HG02798 (cell line): Measurements from ENCODE around the gene HAUS5.
"Not testable (repeated sequence)": the region's sequence is repeated elsewhere in the genome, so short reads cannot be mapped to it uniquely, and the experiment has no call there.

ENCODE experiments used
- ATAC-seq: cut with Tn5 transposase; IDR thresholded peaks from one replicate; pipeline ENCODE4 v1.9.1; 2021; ENCODE audit warnings: mild to moderate bottlenecking; ENCODE audit not compliant: unreplicated experiment, poor library complexity

Gene HAUS5, protein sequence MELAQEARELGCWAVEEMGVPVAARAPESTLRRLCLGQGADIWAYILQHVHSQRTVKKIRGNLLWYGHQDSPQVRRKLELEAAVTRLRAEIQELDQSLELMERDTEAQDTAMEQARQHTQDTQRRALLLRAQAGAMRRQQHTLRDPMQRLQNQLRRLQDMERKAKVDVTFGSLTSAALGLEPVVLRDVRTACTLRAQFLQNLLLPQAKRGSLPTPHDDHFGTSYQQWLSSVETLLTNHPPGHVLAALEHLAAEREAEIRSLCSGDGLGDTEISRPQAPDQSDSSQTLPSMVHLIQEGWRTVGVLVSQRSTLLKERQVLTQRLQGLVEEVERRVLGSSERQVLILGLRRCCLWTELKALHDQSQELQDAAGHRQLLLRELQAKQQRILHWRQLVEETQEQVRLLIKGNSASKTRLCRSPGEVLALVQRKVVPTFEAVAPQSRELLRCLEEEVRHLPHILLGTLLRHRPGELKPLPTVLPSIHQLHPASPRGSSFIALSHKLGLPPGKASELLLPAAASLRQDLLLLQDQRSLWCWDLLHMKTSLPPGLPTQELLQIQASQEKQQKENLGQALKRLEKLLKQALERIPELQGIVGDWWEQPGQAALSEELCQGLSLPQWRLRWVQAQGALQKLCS

DNA sequence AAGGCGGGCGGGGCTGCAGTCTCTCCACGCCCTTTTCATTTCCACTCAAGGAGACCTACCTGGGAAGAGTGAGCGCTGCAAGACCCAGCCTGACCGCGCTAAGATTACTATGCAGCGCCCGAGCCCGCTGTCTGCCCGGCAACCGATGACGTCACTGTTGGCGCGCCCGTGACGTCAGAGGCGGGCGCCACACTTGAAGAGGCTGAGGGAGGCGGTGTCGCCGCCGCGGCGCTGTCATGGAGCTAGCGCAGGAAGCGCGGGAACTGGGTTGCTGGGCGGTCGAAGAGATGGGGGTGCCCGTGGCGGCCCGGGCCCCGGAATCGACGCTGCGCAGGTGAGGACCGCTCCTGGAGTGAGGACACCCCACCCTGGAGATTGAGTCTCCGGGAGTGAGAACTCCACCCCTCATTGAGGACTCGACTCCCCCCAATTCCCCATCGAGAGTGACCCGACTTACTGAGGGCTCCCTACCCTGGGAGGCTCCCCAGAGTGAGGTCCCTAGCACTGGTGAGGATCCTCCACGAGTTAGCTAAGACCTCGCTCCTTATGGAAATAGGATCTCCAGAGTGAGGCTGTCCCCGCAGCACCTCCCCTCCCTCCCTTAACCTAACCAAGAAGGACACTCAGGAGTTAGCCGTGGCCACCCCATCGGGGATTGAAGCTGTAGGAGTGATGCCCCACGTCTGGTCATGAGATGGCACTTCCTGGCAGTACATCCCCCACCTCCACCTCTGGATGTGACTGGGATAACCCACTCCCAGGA is at the start of gene HAUS5:
Gene HAUS5 (plus strand): TSS at position 177 of the 763 bp plus-strand sequence. CDS start 60 bp downstream, at position 237.
- peak; percentile 93 for ATAC-seq

DNA sequence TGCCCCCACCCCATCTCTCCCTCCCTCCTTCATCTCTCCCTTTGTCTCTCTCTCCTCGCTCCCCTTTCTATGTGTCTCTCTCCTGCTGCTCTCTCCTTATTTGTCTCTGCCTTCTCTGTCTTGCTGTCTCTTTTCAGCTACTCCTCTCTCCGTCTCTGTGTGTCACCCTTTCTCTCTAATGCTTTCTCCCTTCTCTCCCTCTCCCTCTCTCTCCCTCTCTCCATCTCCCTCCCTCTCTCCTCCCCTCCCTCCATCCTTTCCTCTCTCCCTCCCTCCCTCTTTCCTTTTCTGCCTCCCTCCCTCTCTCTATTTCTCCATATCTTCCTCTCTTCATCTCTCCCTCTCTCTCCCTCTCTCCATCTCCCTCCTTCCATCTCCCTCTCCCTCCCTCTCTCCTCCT is 49.8 kb upstream of the HAUS5 start:
- no peak for ATAC-seq

DNA sequence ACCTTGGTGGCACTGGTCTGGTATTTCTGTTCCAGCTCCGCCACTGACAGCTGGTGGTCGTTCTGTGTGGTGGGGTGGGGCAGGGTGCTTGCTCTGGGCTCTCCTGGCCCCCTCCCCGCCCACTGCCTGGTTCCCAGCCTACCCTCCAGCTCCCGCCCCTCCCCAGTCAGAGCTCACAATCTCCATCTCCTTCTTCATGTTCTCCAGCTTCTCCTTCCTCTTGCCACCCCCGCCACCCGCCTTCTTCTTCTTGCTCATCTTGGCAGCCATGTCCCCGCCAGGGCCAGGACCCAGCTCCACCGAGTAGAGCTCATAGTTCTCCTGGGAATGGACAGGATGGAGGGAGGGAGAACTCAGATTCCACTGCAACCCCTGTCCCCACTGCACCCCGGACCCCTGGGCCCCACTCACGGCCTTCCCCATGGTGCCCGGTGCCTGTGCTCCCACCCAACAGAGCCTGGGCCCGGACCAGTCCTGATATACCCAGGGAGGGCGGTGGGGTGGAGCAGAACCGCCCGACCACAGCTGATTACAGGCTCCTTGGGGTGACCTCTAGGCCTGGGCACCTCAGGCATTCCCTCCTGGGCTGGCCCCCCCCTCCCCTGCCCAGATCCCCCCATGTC is 49.2 kb upstream of the HAUS5 start, which contains the start of gene ATP4A:
Gene ATP4A (minus strand): TSS at position 452 of the 623 bp plus-strand sequence. CDS start 29 bp downstream, at position 423.
- no peak for ATAC-seq

DNA sequence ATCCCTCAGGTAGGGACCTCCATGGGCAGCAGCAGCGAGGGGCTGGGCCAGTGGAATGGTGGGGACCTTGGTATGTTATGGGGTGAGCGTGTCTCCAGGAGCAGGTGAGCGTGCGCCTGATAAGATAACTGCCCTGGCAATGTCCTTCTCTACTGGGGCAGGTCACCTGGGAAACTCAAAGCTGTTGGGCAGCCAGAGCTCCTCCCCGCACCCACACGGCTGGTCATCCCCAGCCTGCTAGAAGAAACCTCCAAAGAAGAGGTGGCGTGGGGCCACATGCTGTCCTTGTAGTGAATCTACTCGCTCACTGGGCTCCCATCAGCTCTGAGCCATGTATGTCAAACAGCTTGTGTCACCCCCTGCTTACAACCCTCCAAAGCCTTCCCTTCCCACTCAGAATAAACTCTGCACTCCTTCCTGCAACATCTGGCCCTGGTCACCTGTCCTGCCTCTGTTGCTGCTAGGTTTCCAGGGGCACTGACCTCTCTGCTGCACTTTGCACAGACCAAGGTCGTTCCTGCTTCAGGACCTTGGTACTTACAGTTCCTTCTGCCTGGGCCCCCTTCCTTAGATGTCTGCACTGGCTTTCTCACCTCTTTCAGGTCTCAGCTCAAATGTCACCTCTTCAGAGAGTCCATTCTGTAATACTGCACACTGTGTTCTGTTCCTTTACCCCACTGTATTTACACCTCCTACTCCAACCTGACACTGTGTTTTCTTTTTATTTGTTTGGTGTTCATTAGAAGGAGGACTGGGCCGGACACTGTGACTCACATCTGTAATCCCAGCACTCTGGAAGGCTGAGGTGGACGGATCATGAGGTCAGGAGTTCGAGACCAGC is 47.3 kb upstream of the HAUS5 start:
- ATAC-seq = no peak

DNA sequence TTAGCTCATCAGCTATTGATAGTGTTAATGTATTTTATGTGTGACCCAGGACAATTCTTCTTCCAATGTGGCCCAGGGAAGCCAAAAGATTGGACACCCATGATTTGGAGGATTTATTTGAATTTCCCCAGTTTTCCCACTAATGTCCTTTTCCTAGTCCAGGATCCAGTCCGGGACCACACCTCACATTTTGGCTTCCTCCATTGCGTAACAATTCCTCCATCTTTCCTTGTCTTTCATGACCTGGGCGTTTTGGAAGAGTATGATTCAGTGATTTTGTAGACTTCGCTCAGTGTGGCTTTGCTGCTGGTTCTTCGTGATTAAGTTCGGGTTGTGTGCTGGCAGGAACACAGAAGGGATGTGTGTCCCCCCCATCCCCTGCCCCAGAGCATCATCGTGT is 45.8 kb upstream of the HAUS5 start:
- no peak for ATAC-seq

DNA sequence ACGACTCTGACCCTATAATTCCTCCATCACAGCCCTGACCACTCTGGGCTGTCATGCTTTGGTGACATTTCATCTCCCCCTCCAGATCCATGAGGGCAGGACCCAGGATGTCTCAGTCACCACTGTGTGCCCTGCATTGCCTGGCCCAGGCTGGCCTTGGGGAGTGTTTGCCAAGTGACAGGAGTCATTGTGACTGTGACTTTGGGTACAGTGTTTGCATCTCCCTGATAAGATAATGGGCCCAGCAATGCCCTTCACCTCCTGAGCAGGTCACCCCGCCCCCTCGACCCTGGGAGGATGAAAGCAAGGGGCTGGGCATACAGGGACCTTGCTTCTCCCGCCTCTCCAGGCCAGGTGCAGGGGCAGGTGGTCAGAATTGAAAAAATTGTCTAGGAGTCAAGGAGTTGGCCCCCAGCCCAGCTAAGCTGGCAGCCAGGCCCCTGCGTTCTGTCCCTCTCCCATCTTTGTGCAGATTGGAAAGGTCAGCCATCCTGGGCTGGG is 43.2 kb upstream of the HAUS5 start:
- no peak for ATAC-seq

DNA sequence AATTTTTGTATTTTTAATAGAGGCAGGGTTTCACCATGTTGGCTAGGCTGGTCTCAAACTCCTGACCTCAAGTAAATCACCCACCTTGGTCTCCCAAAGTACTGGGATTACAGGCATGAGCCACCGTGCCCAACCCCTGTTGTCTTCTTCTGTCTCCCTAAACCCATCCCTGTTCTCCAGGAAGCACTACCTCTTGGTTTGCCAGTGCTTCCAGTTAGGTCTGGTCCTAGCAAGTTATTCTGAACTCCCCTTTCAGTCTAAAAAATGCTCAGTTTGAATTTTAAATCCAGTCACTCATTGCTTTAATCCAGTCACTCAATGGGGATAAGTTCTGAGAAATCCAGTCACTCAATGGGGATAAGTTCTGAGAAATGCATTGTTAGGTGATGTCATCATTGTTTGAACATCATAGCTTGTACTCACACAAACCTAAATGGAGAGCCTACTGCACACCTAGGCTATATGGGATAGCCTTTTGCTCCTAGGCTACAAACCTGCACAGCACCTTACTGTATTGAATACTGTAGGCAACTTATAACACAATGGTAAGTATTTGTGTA is 41.0 kb upstream of the HAUS5 start:
- no peak for ATAC-seq

DNA sequence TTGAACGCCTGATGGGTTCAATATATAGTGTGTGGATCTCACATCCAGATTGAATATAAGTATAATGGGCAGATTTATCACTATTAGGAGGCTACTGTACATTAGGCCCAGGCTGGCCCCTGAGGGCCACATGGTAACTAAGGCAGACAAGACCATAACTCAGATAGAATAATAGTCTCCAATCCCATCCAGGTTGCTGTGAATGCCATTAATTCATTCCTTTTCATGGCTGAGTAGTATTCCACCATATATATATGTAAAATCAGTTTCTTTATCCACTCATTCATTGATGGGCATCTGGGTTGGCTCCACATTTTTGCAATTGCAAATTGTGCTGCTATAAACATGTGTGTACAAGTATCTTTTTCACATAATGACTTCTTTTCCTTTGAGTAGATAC is 34.6 kb upstream of the HAUS5 start:
- ATAC-seq = no peak

DNA sequence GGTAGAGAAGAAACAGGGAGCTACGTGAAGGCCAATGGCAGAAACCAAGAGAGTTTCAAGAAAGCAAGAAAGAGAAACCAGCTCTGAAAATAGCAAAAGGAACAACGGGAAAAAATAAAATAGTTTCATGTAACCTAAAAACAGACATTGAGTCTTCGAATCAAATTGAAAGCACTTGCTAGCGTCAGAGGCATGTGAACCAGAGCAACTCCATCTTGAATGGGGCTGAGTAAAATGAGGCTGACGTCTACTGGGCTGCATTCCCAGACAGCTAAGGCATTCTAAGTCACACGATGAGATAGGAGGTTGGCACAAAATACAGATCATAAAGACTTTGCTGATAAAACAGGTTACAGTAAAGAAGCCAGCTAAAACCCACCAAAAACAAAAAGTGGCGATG is 33.8 kb upstream of the HAUS5 start:
- no peak for ATAC-seq

DNA sequence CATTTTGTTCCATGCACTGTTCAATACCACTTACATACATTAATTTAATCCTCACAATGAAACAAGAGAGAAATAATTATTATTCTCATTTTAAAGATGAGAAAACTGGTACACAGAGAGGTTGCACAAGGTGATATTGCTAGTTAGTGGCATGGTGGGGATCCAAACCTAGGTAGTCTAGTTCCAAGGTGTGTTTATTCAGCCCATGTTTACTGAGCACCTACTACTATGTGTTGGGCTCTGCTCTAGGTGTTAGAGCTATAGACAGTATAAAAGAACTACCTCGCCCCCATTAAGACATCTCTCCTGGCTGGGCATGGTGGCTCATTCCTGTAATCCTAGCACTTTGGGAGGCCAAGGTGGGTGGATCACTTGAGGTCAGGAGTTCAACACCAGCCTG is 29.8 kb upstream of the HAUS5 start:
- ATAC-seq = no peak

DNA sequence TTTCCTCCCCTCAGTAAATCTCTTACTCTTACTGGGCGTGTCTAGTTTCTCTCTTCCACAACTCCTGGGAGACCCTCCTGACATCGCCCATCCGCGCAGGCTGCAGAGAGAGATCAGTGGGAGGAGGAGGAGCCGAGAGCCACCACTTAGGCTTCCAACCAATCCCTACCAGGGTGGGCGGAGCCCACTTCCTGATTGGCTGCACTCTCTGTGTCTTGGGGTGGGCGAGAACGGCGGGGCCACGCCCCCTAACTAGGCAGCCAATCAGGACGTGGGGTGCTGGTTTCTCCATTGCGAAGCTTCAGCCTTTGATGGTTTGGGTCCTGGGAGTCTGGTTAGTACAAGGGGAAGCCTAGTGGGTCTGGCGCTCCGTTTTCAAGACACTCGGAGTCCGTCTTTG is 26.7 kb upstream of the HAUS5 start, which contains the start of gene PMIS2:
Gene PMIS2 (plus strand): TSS at position 326 of the 400 bp plus-strand sequence. CDS start 87 bp downstream, outside the sequence.
- no peak for ATAC-seq

DNA sequence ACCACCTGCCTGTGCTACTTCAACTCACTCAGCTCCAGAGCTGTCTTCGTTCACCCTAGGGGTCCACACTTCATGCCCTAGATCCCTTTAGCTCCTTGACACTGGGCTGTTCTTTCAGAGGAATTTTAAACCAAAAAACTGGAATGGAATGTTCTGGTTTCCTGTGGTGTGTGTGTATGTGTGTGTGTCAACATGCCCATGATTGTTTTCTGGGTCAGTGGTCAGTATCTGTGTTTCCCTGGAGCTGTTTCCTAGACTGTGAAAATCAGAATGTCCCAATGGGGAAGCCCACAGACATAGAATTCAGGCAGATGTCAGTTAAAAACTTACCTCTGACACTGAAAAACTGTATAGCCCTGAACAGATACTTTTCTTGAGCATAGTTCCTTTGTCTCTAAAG is 25.2 kb upstream of the HAUS5 start:
- no peak for ATAC-seq

DNA sequence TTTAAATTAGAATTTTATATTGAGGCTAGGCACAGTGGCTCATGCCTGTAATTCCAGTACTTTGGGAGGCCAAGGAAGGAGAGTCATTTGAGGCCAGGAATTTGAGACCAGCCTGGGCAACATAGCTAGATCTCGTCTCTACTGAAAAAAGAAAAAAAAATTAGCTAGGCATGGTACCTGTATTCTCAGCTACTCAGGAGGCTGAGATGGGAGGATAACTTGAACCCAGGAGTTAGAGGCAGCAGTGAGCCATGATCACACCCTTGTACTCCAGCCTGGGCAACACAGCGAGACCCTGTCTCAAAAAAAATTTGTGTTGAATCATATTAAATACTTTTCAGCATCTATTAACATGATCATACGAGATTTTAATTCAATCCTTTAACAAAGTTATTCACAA is 21.7 kb upstream of the HAUS5 start:
- ATAC-seq = no peak

DNA sequence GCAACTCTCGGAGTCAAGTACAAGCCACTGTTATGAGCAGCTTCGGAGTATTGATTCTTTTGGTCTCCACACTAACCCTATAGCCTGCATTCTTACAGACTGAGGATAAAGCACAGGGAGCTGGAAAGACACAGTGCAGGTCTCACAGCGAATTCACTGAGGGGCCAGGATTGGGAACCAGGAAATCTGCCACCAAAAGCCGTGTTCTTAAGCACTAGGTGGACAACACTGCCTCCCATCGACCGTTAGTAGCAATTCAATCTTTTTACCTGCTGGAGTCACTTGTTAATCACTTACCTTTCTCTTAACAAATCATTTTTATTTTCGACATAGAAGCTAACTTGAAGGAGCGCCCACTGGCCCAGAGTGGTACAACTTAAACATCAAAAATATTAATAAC is 20.3 kb upstream of the HAUS5 start:
- ATAC-seq = no peak

DNA sequence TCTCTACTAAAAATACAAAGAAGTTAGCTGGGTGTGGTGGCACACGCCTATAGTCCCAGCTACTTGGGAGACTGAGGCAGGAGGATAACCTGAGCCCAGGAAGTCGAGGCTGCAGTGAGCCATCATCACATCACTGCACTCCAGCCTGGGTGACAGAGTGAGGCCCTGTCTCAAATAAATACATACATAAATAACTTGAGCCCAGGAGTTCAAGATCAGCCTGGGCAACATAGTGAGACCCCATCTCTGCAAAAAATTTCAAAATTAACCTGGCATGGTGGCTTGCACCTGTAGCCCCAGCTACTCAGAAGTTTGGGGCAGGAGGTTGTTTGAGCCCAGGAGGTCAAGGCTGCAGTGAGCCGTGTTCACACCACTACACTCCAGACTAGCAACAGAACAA is 17.5 kb upstream of the HAUS5 start:
- ATAC-seq = not testable (repeated sequence)

DNA sequence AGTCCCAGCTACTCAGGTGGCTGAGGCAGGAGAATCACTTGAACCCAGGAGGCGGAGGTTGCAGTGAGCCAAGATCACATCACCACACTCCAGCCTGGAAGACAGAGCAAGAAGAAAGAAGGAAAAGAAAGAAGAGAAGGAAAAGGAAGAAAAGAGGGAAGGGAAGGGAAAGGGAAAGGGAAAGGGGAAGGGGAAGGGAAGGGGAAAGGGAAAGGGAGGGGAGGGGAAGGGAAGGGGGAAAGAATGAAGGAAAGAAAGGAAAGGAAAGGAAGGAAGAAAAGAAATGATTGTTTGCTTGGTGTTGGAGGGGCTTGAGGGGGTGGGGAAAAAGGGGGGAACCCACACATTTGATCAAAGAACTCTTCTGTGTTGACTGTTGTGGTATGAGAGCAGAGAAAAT is 16.6 kb upstream of the HAUS5 start:
- ATAC-seq = no peak

DNA sequence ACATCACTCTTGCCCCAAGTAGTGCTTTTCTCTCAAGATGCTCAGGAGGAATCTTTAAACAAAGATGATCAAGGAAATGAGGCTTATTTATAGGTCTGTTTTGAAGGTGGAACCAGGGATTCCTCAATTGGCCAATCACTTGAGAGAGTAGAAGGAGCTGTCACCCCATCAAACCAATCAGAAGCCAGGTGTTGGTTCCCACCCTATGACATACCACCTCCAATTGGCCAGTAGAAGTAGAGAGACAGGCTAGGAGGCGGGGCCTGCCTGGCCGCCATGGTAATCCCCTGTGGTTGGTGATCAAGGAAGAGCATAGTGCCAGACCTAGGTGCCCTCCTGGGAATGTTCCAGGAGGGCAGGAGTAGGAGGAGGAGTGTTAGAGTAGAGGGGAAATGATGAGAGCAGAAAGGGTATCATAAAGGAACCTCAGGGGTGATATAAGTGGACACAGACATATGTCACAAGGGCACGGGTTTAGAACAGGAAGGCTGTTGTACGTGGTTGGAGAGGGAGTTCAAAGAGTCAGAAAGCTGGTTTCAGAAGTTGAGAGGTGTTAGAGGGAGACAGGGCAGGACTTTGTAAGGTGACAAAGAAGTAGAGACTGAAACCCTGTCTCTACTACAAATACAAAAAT is 16.1 kb upstream of the HAUS5 start:
- ATAC-seq = peak; percentile 81

DNA sequence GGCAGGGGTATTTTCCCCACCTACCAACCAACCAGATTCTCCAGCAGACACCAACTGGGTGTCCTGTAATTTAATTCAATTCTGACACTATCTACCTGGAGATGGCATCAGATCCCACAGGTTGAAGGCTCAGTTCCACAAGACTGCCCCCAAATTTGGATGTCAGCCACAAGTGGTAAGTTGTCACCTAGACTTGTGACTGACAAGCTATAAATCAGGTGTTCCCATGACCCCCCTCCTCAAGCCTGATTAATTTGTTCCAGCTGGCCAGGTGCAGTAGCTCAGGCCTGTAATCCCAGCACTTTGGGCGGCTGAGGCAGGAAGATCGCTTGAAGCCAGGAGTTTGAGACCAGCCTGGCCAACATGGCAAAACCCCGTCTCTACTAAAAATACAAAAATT is 10.6 kb upstream of the HAUS5 start:
- no peak for ATAC-seq

DNA sequence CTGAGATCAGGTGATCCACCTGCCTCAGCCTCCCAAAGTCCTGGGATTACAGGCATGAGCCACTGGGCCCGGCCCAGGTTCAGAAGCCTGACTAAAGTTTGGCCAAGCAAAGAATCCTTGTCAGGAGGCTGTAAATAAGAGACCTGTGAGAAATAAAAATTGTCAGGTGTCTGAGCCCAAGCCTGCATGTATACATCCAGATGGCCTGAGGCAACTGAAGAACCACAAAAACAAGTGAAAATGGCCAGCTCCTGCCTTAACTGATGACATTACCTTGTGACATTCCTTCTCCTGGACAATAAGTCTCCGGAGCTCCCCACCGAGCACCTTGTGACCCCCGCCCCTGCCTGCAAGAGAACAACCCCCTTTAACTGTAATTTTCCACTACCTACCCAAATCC is 8.1 kb upstream of the HAUS5 start:
- not testable (repeated sequence) for ATAC-seq
